Hepatic stellate cell (primary cell): ENCODE data around the gene FSCN2.

ENCODE experiments used
- DNase-seq: peaks from one replicate; pipeline ENCODE4 v3.0.0; 2011; ENCODE audit warnings: low spot score

Gene FSCN2

GRCh38 chr17:81489998-81490992 lies 37.9 kb upstream of the FSCN2 start:
- no peak for DNase-seq

- DNase-seq = no peak
These were observed 37.0 kb upstream of the FSCN2 start for GRCh38 chr17:81491181-81491581.

GRCh38 chr17:81491761-81492160 lies 36.4 kb upstream of the FSCN2 start:
- DNase-seq = no peak

GRCh38 chr17:81492202-81492601 lies 36.0 kb upstream of the FSCN2 start:
- no peak for DNase-seq

GRCh38 chr17:81492706-81493105 lies 35.5 kb upstream of the FSCN2 start:
- no peak for DNase-seq

GRCh38 chr17:81493198-81494038 lies 34.8 kb upstream of the FSCN2 start:
- no peak for DNase-seq

- no peak for DNase-seq
These were observed 33.4 kb upstream of the FSCN2 start for GRCh38 chr17:81494626-81495377.

GRCh38 chr17:81498953-81499600 lies 29.1 kb upstream of the FSCN2 start:
- no peak for DNase-seq

- no peak for DNase-seq
These were observed 28.6 kb upstream of the FSCN2 start for GRCh38 chr17:81499601-81499970.

- DNase-seq = peak; percentile 75
These were observed 28.1 kb upstream of the FSCN2 start for GRCh38 chr17:81500047-81500446.

GRCh38 chr17:81502471-81503017 lies 25.6 kb upstream of the FSCN2 start:
- DNase-seq = no peak

- DNase-seq = no peak
These were observed 24.6 kb upstream of the FSCN2 start for GRCh38 chr17:81503619-81504018.

- DNase-seq = no peak
These were observed 19.5 kb upstream of the FSCN2 start for GRCh38 chr17:81508639-81509206.

GRCh38 chr17:81509207-81509971 lies 18.8 kb upstream of the FSCN2 start:
- no peak for DNase-seq

GRCh38 chr17:81509972-81510784 lies 18.0 kb upstream of the FSCN2 start:
- DNase-seq = no peak

GRCh38 chr17:81510785-81511553 lies 17.2 kb upstream of the FSCN2 start:
- DNase-seq = no peak

GRCh38 chr17:81511554-81511803 lies 16.7 kb upstream of the FSCN2 start:
- no peak for DNase-seq

- no peak for DNase-seq
These were observed 16.2 kb upstream of the FSCN2 start for GRCh38 chr17:81511804-81512561.
